ENCODE results near the gene APMAP.

GRCh38 chr20:25016471-25016870 is 23.9 kb upstream of the APMAP start:
- TF ChIP-seq CTCF (conservative IDR thresholded peaks at IDR 0.05; ENCODE audit: low read length) = no peak
- no peak for TF ChIP-seq EZH2phosphoT487 (IDR thresholded peaks at IDR 0.05; ENCODE audit: borderline replicate concordance, low read depth, low read length)
